NCI-H69 (cell line): ENCODE data around the gene WDPCP.
"Not testable (repeated sequence)": the region's sequence is repeated elsewhere in the genome, so short reads cannot be mapped to it uniquely, and the experiment has no call there.

Experiments
- DNase-seq: peaks from one replicate; lab custom pipeline; 2025; lab: John Stamatoyannopoulos, UW

Gene WDPCP

DNA sequence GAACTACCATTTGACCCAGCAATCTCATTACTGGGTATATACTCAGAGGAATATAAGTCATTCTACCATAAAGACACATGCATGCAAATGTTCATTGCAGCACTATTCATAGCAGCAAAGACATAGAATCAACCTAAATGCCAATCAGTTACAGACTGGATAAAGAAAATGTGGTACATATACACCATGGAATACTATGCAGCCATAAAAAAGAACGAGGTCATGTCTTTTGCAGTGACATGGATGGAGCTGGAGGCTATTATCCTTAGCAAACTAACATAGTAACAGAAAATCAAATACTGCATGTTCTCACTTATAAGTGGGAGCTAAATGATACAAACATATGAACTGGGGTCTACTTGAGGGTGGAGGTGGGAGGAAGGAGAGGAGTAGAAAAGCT lies 230.6 kb downstream of the WDPCP start:
- DNase-seq = not testable (repeated sequence)

DNA sequence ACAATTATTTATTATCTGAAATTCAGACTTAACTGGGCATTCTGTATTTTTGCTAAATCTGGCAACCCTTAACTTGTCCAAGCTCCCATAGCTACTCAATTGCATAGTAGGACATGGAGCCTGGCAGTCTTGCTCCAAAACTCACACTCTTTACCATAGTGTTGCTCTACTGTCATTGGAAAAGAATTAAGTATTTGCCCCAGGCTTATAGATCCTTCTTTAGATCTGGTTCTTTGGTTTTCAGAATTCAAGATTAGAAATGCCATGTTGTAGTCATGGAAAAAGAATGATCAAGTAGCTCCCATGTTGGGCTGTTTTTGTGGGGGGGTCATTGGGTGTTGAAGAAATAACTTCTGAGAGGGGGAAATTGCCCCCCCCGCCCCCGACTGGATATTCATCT lies 240.9 kb downstream of the WDPCP start:
- DNase-seq = no peak

GRCh38 chr2:63346411-63346810 lies 241.9 kb downstream of the WDPCP start:
- peak; percentile 9 for DNase-seq

DNA sequence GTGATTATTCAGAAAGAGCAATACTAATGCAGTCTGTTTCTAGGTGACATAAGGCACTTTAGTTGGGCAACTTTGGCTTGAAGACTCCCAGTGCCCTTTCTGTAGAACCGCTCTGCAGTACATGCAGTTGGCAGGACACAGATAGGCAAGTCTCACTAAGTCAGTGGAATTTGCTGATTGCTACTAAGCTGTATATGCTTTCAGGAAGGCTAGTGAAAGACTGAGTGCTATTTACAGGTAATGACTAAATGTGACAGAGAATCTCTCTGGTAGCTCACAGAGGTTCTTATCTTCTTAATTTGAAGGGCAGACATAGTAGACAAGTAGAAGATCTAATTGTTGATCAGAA lies 243.0 kb downstream of the WDPCP start:
- DNase-seq = no peak

GRCh38 chr2:63344575-63345284 lies 243.5 kb downstream of the WDPCP start:
- DNase-seq = no peak

DNA sequence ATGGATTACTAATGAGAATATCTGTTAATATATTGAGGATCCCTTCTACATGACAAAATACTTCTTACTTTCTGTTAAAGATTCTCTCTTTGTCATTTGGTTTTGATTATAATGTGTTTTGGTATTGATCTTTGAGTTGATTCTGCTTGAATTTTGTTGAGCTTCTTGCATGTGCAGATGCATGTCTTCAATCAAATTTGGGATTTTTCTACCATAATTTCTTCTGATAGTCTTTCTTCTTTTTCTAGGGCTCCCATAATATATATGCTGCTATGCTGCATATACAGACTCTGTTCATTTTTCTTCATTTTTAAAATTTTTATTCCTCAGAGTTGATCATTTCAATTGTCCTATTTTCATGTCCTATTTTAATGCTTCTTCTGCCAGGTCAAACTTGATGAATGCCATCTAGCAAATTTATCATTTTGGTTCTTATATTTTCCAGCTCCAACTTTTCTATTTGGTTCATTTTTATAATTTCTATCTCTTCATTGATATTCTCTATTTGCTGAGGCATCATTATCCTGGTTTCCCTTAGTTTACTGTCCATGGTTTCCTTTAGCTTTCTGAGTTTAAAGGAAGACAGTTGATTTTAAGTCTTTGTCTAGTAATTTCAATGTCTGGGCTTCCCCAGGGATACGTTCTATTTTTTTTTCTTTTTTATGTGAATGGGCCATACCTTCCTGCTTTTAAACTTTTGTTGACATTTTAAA lies 244.7 kb downstream of the WDPCP start:
- DNase-seq = no peak

DNA sequence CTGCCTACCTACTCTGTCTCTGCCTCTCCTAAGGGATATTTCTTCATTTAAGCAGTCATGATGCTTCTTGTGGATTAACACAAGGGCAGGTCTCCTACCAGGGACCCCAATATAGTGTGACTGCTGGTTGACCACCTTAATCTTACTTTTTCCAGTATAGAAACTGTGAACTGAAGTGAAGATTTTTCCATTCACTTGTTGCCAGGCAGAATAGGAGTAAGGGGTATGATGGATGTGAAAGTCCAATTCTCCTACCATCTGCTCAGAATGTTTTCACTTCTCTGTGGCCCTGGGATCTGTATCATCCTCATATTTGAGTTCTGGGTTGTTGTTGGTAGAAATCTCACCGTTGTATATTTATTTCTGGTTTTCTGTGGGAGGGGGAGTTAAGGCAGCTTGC lies 247.8 kb downstream of the WDPCP start:
- DNase-seq = no peak

GRCh38 chr2:63334910-63335309 lies 253.4 kb downstream of the WDPCP start:
- DNase-seq = no peak

- DNase-seq = no peak
These were observed 261.8 kb downstream of the WDPCP start for GRCh38 chr2:63326473-63326872.

DNA sequence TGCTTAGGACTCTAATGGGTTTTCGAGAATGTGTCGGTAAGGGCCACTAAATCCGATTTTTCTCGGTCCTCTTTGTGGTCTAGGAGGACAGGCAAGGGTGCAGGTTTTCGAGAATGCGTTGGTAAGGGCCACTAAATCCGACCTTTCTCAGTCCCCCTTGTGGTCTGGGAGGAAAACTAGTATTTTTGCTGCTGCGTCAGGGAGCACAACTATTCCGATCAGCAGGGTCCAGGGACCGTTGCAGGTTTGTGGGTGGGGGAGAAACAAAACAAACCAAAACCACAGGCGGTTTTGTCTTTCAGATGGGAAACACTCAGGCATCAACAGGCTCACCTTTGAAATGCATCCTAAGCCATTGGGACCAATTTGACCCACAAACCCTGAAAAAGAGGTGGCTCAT lies 264.6 kb downstream of the WDPCP start:
- not testable (repeated sequence) for DNase-seq

- not testable (repeated sequence) for DNase-seq
These were observed 266.3 kb downstream of the WDPCP start for GRCh38 chr2:63321973-63322372.

- DNase-seq = no peak
These were observed 267.6 kb downstream of the WDPCP start for GRCh38 chr2:63320669-63321068.

- DNase-seq = no peak
These were observed 277.7 kb downstream of the WDPCP start for GRCh38 chr2:63310614-63311013.

DNA sequence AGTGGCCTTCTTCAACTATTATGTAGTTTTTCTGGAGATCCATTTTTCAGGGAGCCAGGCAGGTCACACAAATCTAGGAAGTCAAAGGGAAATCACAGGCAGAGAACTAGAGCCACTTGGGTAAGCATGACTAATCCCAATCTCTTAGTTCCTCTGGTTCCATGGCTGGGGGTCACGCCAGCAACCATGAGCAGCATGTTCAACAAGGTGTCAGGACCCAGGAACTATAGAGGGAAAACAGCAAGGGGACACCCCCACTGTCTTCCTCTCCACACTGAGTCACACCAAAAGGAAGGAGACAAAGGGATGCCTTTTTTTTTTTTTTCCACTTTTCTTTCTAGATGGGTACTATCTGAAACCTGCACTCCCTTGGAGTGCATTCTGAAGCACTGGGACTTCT lies 286.8 kb downstream of the WDPCP start:
- DNase-seq = no peak

DNA sequence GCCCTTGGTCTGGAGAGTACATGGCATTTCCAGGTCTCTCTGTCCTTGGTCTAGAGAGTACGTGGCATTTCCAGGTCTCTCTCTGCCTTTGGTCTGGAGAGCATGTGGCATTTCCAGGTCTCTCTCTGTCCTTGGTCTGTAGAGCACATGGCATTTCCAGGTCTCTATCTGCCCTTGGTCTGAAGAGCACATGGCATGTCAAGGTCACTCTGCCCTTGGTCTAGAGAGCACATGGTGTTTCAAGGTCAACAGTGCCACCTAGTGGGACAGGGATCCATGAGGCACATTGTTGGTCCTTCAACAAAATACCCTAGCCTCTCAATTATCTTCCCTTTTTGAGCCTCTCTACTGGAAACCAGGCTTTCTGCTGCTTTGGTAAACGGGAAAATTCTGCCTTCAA lies 287.4 kb downstream of the WDPCP start:
- no peak for DNase-seq

- no peak for DNase-seq
These were observed 300.3 kb downstream of the WDPCP start for GRCh38 chr2:63287956-63288355.

DNA sequence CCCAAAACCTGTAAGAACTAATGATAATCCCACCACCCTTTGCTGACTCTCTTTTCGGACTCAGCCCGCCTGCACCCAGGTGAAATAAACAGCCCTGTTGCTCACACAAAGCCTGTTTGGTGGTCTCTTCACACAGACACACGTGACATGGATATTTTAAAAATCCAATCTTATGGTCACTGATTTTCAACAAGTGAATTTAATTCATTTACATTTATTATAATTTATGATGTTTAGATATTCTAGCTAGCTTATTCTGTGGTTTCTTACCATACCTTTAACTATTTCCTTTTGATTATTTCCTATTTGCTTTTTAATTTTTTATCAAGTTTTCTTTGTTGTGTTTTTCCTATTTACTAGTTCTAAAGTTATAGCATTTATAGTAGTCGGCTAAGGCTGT lies 301.8 kb downstream of the WDPCP start:
- not testable (repeated sequence) for DNase-seq

GRCh38 chr2:63283273-63283672 lies 305.0 kb downstream of the WDPCP start:
- no peak for DNase-seq

DNA sequence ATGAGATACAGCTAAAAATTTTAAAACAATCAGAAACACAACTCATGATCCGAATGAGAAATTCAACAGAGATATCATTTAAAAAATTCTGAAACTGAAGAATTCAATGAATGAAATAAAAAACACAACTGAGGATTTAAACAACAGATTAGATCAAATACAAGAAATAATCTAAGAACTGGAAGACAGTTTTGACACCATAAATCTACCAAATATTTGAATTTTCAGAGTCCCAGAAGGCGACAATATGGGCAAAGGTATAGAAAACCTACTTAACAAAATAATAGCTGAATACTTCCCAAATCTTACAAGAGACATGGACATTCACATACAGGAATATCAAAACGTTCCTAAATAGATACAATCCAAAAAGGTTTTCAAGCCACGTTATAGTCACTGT lies 315.7 kb downstream of the WDPCP start:
- DNase-seq = no peak

DNA sequence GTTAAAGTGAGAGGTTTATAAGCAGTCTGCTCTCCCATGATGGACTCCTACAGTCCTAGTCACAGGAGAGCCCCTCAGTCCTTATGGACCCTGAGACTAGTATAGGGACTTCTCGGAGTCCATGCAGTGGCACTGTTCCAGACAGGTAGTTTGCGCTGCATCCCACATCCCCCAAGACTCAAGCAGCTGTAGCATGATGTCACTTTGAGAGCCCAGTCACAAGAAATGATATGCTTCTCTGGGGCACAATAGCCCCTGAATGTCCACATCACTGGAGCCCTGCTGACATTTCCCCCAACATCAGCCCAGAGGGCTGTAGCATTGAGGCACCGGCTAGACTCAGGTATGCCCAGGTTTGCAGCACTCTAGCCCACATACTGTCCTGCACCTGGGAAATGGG lies 317.6 kb downstream of the WDPCP start:
- DNase-seq = no peak

DNA sequence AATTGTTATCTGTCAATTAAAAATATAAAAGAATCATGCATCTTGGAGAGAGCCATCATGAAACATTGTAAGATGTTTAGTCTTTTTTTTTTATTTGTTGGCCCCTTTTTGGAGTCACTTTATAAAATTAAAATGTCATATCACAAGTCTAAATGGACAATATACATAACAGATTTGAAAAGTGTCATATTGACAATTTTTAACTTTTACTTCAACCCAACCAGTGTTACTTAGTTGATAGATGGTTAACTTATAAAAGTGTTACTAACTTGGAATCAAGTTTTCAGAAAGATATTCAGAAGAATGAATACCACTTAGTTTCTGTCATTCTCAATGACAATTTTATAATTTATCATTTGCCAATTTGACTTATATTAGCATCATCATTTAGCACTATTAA lies 319.3 kb downstream of the WDPCP start:
- DNase-seq = no peak

DNA sequence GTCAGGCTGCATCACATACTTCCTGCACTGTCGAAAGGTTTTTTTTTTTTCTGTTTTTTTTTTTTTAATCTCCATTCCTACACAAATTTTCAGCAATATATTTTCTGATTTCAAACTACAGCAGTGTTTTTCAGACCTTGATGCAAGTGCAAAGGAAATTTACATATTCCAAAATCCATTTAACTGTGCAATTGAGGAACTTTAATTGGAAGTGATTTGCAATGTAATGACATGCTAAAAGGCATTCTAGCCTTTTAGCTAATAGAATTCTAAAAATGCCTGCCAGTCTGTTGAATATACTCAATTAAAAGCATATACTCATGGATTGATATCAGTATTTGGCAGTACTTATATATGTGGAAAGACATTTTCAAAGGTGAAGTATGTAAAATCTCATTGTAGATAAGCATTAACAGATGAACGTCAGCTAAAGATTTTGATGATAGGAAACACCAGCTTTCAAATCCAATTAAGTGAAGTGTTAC lies 327.1 kb downstream of the WDPCP start:
- no peak for DNase-seq

GRCh38 chr2:63257473-63257872 lies 330.8 kb downstream of the WDPCP start:
- no peak for DNase-seq

- no peak for DNase-seq
These were observed 339.1 kb downstream of the WDPCP start for GRCh38 chr2:63249161-63249560.
